Right renal cortex interstitium (tissue), 3 donors: ENCODE data around the gene NPIPA7. TPM values are rescaled to one million over a fixed set of nuclear protein-coding genes. Genes with fewer than 3 reads are reported as not detected.
"Not testable (repeated sequence)": the region's sequence is repeated elsewhere in the genome, so short reads cannot be mapped to it uniquely, and the experiment has no call there.

Source experiments
- DNase-seq, 3 donors: peaks; one replicate each; pipeline ENCODE4 v3.0.0-alpha.2; 2013; ENCODE audit warnings: low read depth in 3 of 3, low spot score in 2 of 3
- polyA plus RNA-seq, 3 donors: library from polyadenylated mRNA; unstranded; fragments of 120-200 nt; gene quantifications; one replicate each; pipeline ENCODE4 v1.2.1, GENCODE V29; 2013; ENCODE audit not compliant: insufficient read length in 3 of 3

The NPIPA7 gene
- polyA plus RNA-seq, 3 donors = 4.3 to 9.5 (median 6.8) TPM

GRCh38 chr16:16417914-16418544, 39.1 kb downstream of the NPIPA7 start:
- not testable (repeated sequence) for DNase-seq

GRCh38 chr16:16420515-16420914, 41.6 kb downstream of the NPIPA7 start:
- DNase-seq = not testable (repeated sequence)

- DNase-seq = not testable (repeated sequence)
These were observed 46.2 kb downstream of the NPIPA7 start for GRCh38 chr16:16425146-16425545.

GRCh38 chr16:16431135-16431534, 52.2 kb downstream of the NPIPA7 start:
- not testable (repeated sequence) for DNase-seq

- not testable (repeated sequence) for DNase-seq
These were observed 55.8 kb downstream of the NPIPA7 start for GRCh38 chr16:16434711-16435110.

- not testable (repeated sequence) for DNase-seq
These were observed 62.5 kb downstream of the NPIPA7 start for GRCh38 chr16:16441401-16441800.

Other genes starting within 250 kb of the NPIPA7 start
- 10 to 100 TPM; 14.0 to 26.1 (median 15.2) TPM for gene ABCC6, start 155.6 kb upstream of the NPIPA7 start, polyA plus RNA-seq
- gene NOMO3, start 146.6 kb upstream of the NPIPA7 start, polyA plus RNA-seq = 10 to 100 TPM; 33.0 to 59.1 (median 49.4) TPM